ENCODE measurements around the gene HTR1A.
A peak's percentile ranks its signal among the peaks of the same experiment; 100 is the strongest.

The HTR1A gene

GRCh38 chr5:63962279-63962678 is at the start of gene HTR1A:
TSS of gene HTR1A (minus strand) at chr5:63962445. CDS start at chr5:63961719, 726 bp downstream.
- no peak for DNase-seq

- DNase-seq, result no peak
Measured at GRCh38 chr5:64003966-64004365, 41.7 kb upstream of the HTR1A start.

- no peak for DNase-seq
Measured at GRCh38 chr5:64000096-64000495, 37.9 kb upstream of the HTR1A start.

GRCh38 chr5:63987053-63987452 is 24.8 kb upstream of the HTR1A start:
- no peak for DNase-seq

- DNase-seq, result no peak
Measured at GRCh38 chr5:63981864-63982263, 19.6 kb upstream of the HTR1A start.

- no peak for DNase-seq
Measured at GRCh38 chr5:63963926-63964325, 1.7 kb upstream of the HTR1A start.

GRCh38 chr5:63963080-63963735 is 963 bp upstream of the HTR1A start:
- no peak for DNase-seq

GRCh38 chr5:63961598-63962161 is 565 bp downstream of the HTR1A start:
- DNase-seq, result no peak

GRCh38 chr5:63961125-63961597 is 1.1 kb downstream of the HTR1A start:
- DNase-seq, result no peak

- no peak for DNase-seq
Measured at GRCh38 chr5:63960646-63961045, 1.6 kb downstream of the HTR1A start.

- no peak for DNase-seq
Measured at GRCh38 chr5:63959177-63959982, 2.9 kb downstream of the HTR1A start.

GRCh38 chr5:63958654-63959053 is 3.6 kb downstream of the HTR1A start:
- DNase-seq, result no peak

GRCh38 chr5:63957617-63958016 is 4.6 kb downstream of the HTR1A start:
- DNase-seq, result no peak

GRCh38 chr5:63953217-63953616 is 9.0 kb downstream of the HTR1A start:
- no peak for DNase-seq

- no peak for DNase-seq
Measured at GRCh38 chr5:63935103-63935502, 27.1 kb downstream of the HTR1A start.

GRCh38 chr5:63931836-63932235 is 30.4 kb downstream of the HTR1A start:
- DNase-seq, result no peak

GRCh38 chr5:63928451-63928850 is 33.8 kb downstream of the HTR1A start:
- no peak for DNase-seq

- DNase-seq, result no peak
Measured at GRCh38 chr5:63923914-63924313, 38.3 kb downstream of the HTR1A start.

GRCh38 chr5:63919763-63920478 is 42.3 kb downstream of the HTR1A start:
- no peak for DNase-seq

- DNase-seq, result peak; percentile 64
Measured at GRCh38 chr5:63916786-63917185, 45.5 kb downstream of the HTR1A start.

- DNase-seq, result no peak
Measured at GRCh38 chr5:63911871-63912270, 50.4 kb downstream of the HTR1A start.
